Myocyte (in vitro differentiated cells): ENCODE results near the gene PASD1. TPM values are rescaled to one million over a fixed set of nuclear protein-coding genes. Genes with fewer than 3 reads are reported as not detected.

Source experiments
- total RNA-seq: library from RNA; depleted of rRNA; stranded (reverse); fragments of >200 nt; gene quantifications from 2 replicates; pipeline ENCODE4 v1.2.3, GENCODE V29; 2014

The PASD1 gene
- total RNA-seq, 1 donor from 2014 or later: not detected

Other genes with a start within 250 kb of the PASD1 start
- 44.5 and 51.1 TPM in 2 replicates for gene VMA21, start 166.5 kb upstream of the PASD1 start, total RNA-seq
- not detected in 2 replicates for gene PRRG3, start 131.8 kb downstream of the PASD1 start, total RNA-seq
- not detected in 2 replicates for gene FATE1, start 152.4 kb downstream of the PASD1 start, total RNA-seq
- not detected in 2 replicates for gene CNGA2, start 171.1 kb downstream of the PASD1 start, total RNA-seq